ENCODE results near the gene OCRL. TPM values are rescaled to one million over a fixed set of nuclear protein-coding genes. Genes with fewer than 3 reads are reported as not detected.

Gene OCRL
- total RNA-seq, 1 experiment from 2014 or later, result 19.4 TPM

GRCh38 chrX:129585691-129586090, 45.6 kb downstream of the OCRL start:
- H3K79me2 ChIP-seq (ENCODE audit: low read length), result no peaks in the 10 kb centered on the region
- H3K27ac ChIP-seq (ENCODE audit: low read length), result no peak overlapping the region
- TF ChIP-seq CTCF (conservative IDR thresholded peaks at IDR 0.05; ENCODE audit: low read depth, low read length) (no peak), EZH2phosphoT487 (IDR thresholded peaks at IDR 0.05; ENCODE audit: borderline replicate concordance, low read length) (no peak), EZH2 (IDR thresholded peaks at IDR 0.05; ENCODE audit: low read length, unreplicated experiment) (no peak)
- peaks cover 9% of the 10 kb centered on the region for H3K36me3 ChIP-seq (ENCODE audit: low read depth, low read length)
- POLR2A ChIA-PET (ENCODE audit: unreplicated experiment), result no interaction called here
- no peak overlapping the region for H3K4me3 ChIP-seq (ENCODE audit: low read length)
- no peaks in the 10 kb centered on the region for H3K4me1 ChIP-seq (ENCODE audit: insufficient read depth, low read length)
- BruUV-seq (replicated peaks), result no TSS peak
- no peaks in the 10 kb centered on the region for H3K9me2 ChIP-seq (replicated peaks; ENCODE audit: low read length)
- H3K9me3 ChIP-seq (ENCODE audit: low read length), result no peaks in the 10 kb centered on the region
- no peak overlapping the region for H2AFZ ChIP-seq (ENCODE audit: low read length)
- intact Hi-C loops (cut with micrococcal nuclease), result no loop called here
- DNase-seq (no peak), ATAC-seq (no peak)
- no peak overlapping the region for H3K4me2 ChIP-seq (ENCODE audit: low read length)
- CTCF ChIA-PET, result no interaction called here
- no peaks in the 10 kb centered on the region for H3F3A ChIP-seq (ENCODE audit: low read length, unreplicated experiment)
- H3K9ac ChIP-seq (ENCODE audit: low read length), result no peak overlapping the region
- no peaks in the 10 kb centered on the region for H3K27me3 ChIP-seq (ENCODE audit: low read length)
- no peaks in the 10 kb centered on the region for H4K20me1 ChIP-seq (ENCODE audit: low read length)

GRCh38 chrX:129586446-129586845, 46.4 kb downstream of the OCRL start:
- Histone ChIP-seq H2AFZ (ENCODE audit: low read length) (no peak overlapping the region), H4K20me1 (ENCODE audit: low read length) (no peaks in the 10 kb centered on the region), H3F3A (ENCODE audit: low read length, unreplicated experiment) (no peaks in the 10 kb centered on the region), H3K36me3 (ENCODE audit: low read depth, low read length) (peaks cover 14% of the 10 kb centered on the region), H3K27me3 (ENCODE audit: low read length) (no peaks in the 10 kb centered on the region), H3K4me2 (ENCODE audit: low read length) (no peak overlapping the region), H3K9me2 (replicated peaks; ENCODE audit: low read length) (no peaks in the 10 kb centered on the region), H3K9ac (ENCODE audit: low read length) (no peak overlapping the region), H3K4me3 (ENCODE audit: low read length) (no peak overlapping the region), H3K4me1 (ENCODE audit: insufficient read depth, low read length) (no peaks in the 10 kb centered on the region), H3K27ac (ENCODE audit: low read length) (no peak overlapping the region), H3K79me2 (ENCODE audit: low read length) (no peaks in the 10 kb centered on the region), H3K9me3 (ENCODE audit: low read length) (no peaks in the 10 kb centered on the region)
- TF ChIP-seq EZH2 (IDR thresholded peaks at IDR 0.05; ENCODE audit: low read length, unreplicated experiment), result no peak
- TF ChIP-seq CTCF (conservative IDR thresholded peaks at IDR 0.05; ENCODE audit: low read depth, low read length), result no peak
- TF ChIP-seq EZH2phosphoT487 (IDR thresholded peaks at IDR 0.05; ENCODE audit: borderline replicate concordance, low read length), result no peak
- BruUV-seq (replicated peaks), result no TSS peak
- DNase-seq, result no peak
- ChIA-PET CTCF (no interaction called here), POLR2A (ENCODE audit: unreplicated experiment) (no interaction called here)
- intact Hi-C loops (cut with micrococcal nuclease), result no loop called here
- ATAC-seq, result no peak

- POLR2A ChIA-PET (ENCODE audit: unreplicated experiment), result no interaction called here
- H3K9me2 ChIP-seq (replicated peaks; ENCODE audit: low read length), result no peaks in the 10 kb centered on the region
- H2AFZ ChIP-seq (ENCODE audit: low read length), result no peak overlapping the region
- no peak for ATAC-seq
- peaks cover 11% of the 10 kb centered on the region for H3K36me3 ChIP-seq (ENCODE audit: low read depth, low read length)
- no peaks in the 10 kb centered on the region for H4K20me1 ChIP-seq (ENCODE audit: low read length)
- BruUV-seq (replicated peaks), result no TSS peak
- H3K79me2 ChIP-seq (ENCODE audit: low read length), result no peaks in the 10 kb centered on the region
- H3K27ac ChIP-seq (ENCODE audit: low read length), result no peak overlapping the region
- no peaks in the 10 kb centered on the region for H3K9me3 ChIP-seq (ENCODE audit: low read length)
- DNase-seq, result no peak
- intact Hi-C loops (cut with micrococcal nuclease), result no loop called here
- H3F3A ChIP-seq (ENCODE audit: low read length, unreplicated experiment), result no peaks in the 10 kb centered on the region
- CTCF ChIA-PET, result no interaction called here
- no peaks in the 10 kb centered on the region for H3K27me3 ChIP-seq (ENCODE audit: low read length)
- H3K4me3 ChIP-seq (ENCODE audit: low read length), result no peak overlapping the region
- TF ChIP-seq CTCF (conservative IDR thresholded peaks at IDR 0.05; ENCODE audit: low read depth, low read length), result no peak
- TF ChIP-seq EZH2 (IDR thresholded peaks at IDR 0.05; ENCODE audit: low read length, unreplicated experiment), result no peak
- TF ChIP-seq EZH2phosphoT487 (IDR thresholded peaks at IDR 0.05; ENCODE audit: borderline replicate concordance, low read length), result no peak
- peaks cover 7% of the 10 kb centered on the region; the same call in 1 of the 2 replicates for H3K4me1 ChIP-seq (ENCODE audit: insufficient read depth, low read length)
- no peak overlapping the region for H3K4me2 ChIP-seq (ENCODE audit: low read length)
- no peak overlapping the region for H3K9ac ChIP-seq (ENCODE audit: low read length)
Observed at GRCh38 chrX:129590596-129590995, 50.5 kb downstream of the OCRL start.
